ENCODE data around the gene ANKRD13D. TPM values are rescaled to one million over a fixed set of nuclear protein-coding genes. Genes with fewer than 3 reads are reported as not detected.
A peak's percentile ranks its signal among the peaks of the same experiment; 100 is the strongest.

Gene ANKRD13D
- total RNA-seq, 2 donors from 2014 or later = 56.6 to 58.6 TPM

GRCh38 chr11:67261640-67261945 is 27.5 kb upstream of the ANKRD13D start:
- Histone ChIP-seq H3K9ac (ENCODE audit: extremely low read depth, low read length, poor library complexity, severe bottlenecking) (no peak overlapping the region), H3K9me3 (ENCODE audit: control insufficient read depth, low read length) (no peaks in the 10 kb centered on the region), H3K4me3 (ENCODE audit: low read length) (no peak overlapping the region), H3K27me3 (ENCODE audit: control insufficient read depth, insufficient read depth, low read length, poor library complexity, severe bottlenecking) (no peaks in the 10 kb centered on the region), H3K4me1 (ENCODE audit: control insufficient read depth, insufficient read depth, low read length) (no peaks in the 10 kb centered on the region), H3K27ac (ENCODE audit: low read depth, low read length) (no peak overlapping the region), H3K36me3 (ENCODE audit: control insufficient read depth, insufficient read depth, low read length) (peaks cover 7% of the 10 kb centered on the region)
- peak; percentile 57 for TF ChIP-seq CTCF (conservative IDR thresholded peaks at IDR 0.05)
- Mint-ChIP-seq H3K4me1 (peaks cover 17% of the 10 kb centered on the region), H3K27me3 (ENCODE audit: insufficient read depth) (peaks cover 22% of the 10 kb centered on the region), H3K4me3 (peak overlapping the region; percentile 45), H3K9me3 (no peaks in the 10 kb centered on the region), H3K36me3 (ENCODE audit: low read depth) (peaks cover 8% of the 10 kb centered on the region), H3K27ac (no peak overlapping the region)
- DNase-seq = no peak
- WGBS, 2 experiments (ENCODE audit: insufficient coverage in 1 of 2, insufficient read length in 1 of 2) = 18 to 22% methylated on average over 12 to 18 of the region's 18 CpGs

- peak overlapping the region; percentile 45 for H3K4me3 Mint-ChIP-seq
- WGBS, 2 experiments (ENCODE audit: insufficient coverage in 1 of 2, insufficient read length in 1 of 2) = 56 to 60% methylated on average over 15 to 17 of the region's 18 CpGs
- peaks cover 3% of the 10 kb centered on the region for H3K36me3 Mint-ChIP-seq (ENCODE audit: low read depth)
- Histone ChIP-seq H3K36me3 (ENCODE audit: control insufficient read depth, insufficient read depth, low read length) (peaks cover 2% of the 10 kb centered on the region), H3K27ac (ENCODE audit: low read depth, low read length) (no peak overlapping the region), H3K4me3 (ENCODE audit: low read length) (no peak overlapping the region), H3K9me3 (ENCODE audit: control insufficient read depth, low read length) (no peaks in the 10 kb centered on the region), H3K4me1 (ENCODE audit: control insufficient read depth, insufficient read depth, low read length) (no peaks in the 10 kb centered on the region), H3K27me3 (ENCODE audit: control insufficient read depth, insufficient read depth, low read length, poor library complexity, severe bottlenecking) (no peaks in the 10 kb centered on the region), H3K9ac (ENCODE audit: extremely low read depth, low read length, poor library complexity, severe bottlenecking) (no peak overlapping the region)
- H3K27ac Mint-ChIP-seq = no peak overlapping the region
- H3K9me3 Mint-ChIP-seq = no peaks in the 10 kb centered on the region
- peaks cover 22% of the 10 kb centered on the region for H3K27me3 Mint-ChIP-seq (ENCODE audit: insufficient read depth)
- no peak for TF ChIP-seq CTCF (conservative IDR thresholded peaks at IDR 0.05)
- peaks cover 17% of the 10 kb centered on the region for H3K4me1 Mint-ChIP-seq
- DNase-seq = no peak
These were observed 27.0 kb upstream of the ANKRD13D start for GRCh38 chr11:67261946-67262681.

DNA sequence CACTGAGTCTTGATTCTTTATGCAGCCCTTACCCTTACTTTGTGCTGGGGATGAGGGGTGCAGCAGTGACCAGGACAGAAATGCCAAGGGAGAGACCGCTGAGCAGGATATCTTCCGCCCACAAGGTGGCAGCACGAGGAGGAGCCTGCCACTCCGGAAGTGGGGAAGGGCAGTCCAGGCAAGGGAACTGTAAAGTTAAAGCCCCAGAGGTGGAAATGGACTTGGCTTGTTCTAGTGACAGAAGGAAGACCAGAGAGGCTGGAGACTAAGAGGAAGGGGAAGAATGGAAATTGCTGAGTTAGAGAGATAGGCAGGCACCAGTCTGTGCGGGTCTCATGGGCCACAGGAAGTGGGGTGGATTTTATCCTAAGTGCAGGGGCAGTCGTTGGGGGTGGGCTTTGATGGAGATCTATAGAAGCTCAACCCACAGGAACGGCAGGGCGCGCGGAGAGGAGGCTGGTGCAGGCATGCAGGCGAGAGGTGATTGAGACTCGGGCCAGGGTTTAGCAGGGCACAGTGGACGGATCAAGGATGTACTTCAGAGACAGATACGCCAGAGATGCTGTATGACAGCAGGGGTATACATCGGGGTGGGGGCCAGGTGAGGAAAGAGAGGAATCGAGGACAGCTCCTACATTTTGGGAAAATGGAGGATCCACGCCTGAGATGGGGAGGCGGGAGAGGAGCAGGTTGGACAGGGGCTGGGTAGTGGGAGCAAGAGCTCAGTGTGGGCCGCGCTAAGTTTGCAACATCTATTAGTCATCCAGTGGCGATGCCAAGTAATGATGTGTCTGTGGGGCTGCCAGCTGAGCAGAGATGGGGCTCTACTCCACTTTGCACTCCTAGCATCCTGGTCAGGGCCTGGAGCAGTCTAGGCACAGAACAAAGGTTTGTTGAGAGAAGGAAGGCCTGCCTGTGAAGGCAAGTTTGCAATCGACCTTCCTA is 26.1 kb upstream of the ANKRD13D start:
- H3K27me3 Mint-ChIP-seq (ENCODE audit: insufficient read depth) = peaks cover 22% of the 10 kb centered on the region
- H3K9me3 Mint-ChIP-seq = no peaks in the 10 kb centered on the region
- no peak overlapping the region for H3K27ac Mint-ChIP-seq
- peak overlapping the region; percentile 45 for H3K4me3 Mint-ChIP-seq
- H3K9ac ChIP-seq (ENCODE audit: extremely low read depth, low read length, poor library complexity, severe bottlenecking) = no peak overlapping the region
- peaks cover 3% of the 10 kb centered on the region for H3K36me3 ChIP-seq (ENCODE audit: control insufficient read depth, insufficient read depth, low read length)
- no peak overlapping the region for H3K27ac ChIP-seq (ENCODE audit: low read depth, low read length)
- peaks cover 22% of the 10 kb centered on the region for H3K4me1 Mint-ChIP-seq
- peak; percentile 88 for TF ChIP-seq CTCF (conservative IDR thresholded peaks at IDR 0.05)
- peak; percentile 94 for DNase-seq
- no peaks in the 10 kb centered on the region for H3K27me3 ChIP-seq (ENCODE audit: control insufficient read depth, insufficient read depth, low read length, poor library complexity, severe bottlenecking)
- H3K36me3 Mint-ChIP-seq (ENCODE audit: low read depth) = peaks cover 3% of the 10 kb centered on the region
- peaks cover 6% of the 10 kb centered on the region for H3K4me1 ChIP-seq (ENCODE audit: control insufficient read depth, insufficient read depth, low read length)
- H3K4me3 ChIP-seq (ENCODE audit: low read length) = no peak overlapping the region
- no peaks in the 10 kb centered on the region for H3K9me3 ChIP-seq (ENCODE audit: control insufficient read depth, low read length)
- 70 to 80% methylated on average over 17 to 22 of the region's 22 CpGs for WGBS, 2 experiments (ENCODE audit: insufficient coverage in 1 of 2, insufficient read length in 1 of 2)

Data from endodermal cell (in vitro differentiated cells).